Adrenal gland (tissue), 5 donors: Measurements from ENCODE around the gene UGT8.

Experiments
- CTCF ChIP-seq, 6 experiments: fragments of 450-650 bp in 4 of 6; fragments of 200-600 bp in 2 of 6; sonication (generic) in 1 of 6; IDR thresholded peaks; 1 replicate in 5 of 6; 2 replicates in 1 of 6; pipeline versions ENCODE4 v1.5.1 to v1.8.0; 2016 to 2021; ENCODE audit warnings: antibody characterized with exemption in 6 of 6, mild to moderate bottlenecking in 2 of 6, moderate library complexity in 1 of 6
- POLR2A ChIP-seq, 2 donors: fragments of 450-650 bp; IDR thresholded peaks; one replicate each; pipeline ENCODE4 v1.6.1; 2017; ENCODE audit warnings: antibody characterized with exemption in 2 of 2, mild to moderate bottlenecking in 2 of 2, moderate library complexity in 1 of 2
- donor health status: DM: no; HTN: no; CAD: no.

- TF ChIP-seq CTCF (IDR thresholded peaks at IDR 0.05) (no peak), POLR2A (IDR thresholded peaks at IDR 0.05) (no peak)
Measured at GRCh38 chr4:114599903-114600552, 1.4 kb downstream of the UGT8 start.
